ENCODE results near the gene MCRIP2.

The MCRIP2 gene

DNA sequence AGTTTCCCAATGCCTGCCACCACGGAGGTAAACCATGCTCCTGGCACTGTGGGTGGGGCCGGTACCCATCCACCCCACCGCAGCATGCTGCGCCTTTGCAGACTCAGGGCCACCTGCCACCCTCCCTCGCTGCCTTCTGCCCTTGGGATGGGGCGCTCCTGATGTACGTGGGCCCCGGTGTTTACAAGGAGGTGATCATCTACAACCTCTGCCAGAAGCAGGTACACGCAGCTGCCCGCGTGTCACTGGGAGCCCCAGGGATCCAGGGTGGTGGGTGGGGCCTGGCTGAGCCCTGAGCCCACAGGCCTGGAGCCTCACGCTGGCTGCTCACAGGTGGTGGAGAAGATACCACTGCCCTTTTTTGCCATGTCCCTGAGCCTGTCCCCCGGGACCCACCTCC lies 24.9 kb downstream of the MCRIP2 start:
- Histone ChIP-seq H3K36me3 (ENCODE audit: control insufficient read depth, insufficient read depth, low read length) (peaks cover 29% of the 10 kb centered on the region), H3K9me3 (ENCODE audit: control insufficient read depth, low read length) (no peaks in the 10 kb centered on the region), H3K4me3 (ENCODE audit: extremely low read depth, insufficient read depth, low read length, poor library complexity, severe bottlenecking) (no peak overlapping the region), H3K4me1 (ENCODE audit: control insufficient read depth, insufficient read depth, low read length, poor library complexity, severe bottlenecking) (peaks cover 7% of the 10 kb centered on the region), H3K27ac (ENCODE audit: low read depth, low read length, severe bottlenecking) (no peak overlapping the region)
- WGBS, 2 experiments (ENCODE audit: insufficient coverage in 2 of 2): 89 to 90% methylated on average over 13 of the region's 13 CpGs

DNA sequence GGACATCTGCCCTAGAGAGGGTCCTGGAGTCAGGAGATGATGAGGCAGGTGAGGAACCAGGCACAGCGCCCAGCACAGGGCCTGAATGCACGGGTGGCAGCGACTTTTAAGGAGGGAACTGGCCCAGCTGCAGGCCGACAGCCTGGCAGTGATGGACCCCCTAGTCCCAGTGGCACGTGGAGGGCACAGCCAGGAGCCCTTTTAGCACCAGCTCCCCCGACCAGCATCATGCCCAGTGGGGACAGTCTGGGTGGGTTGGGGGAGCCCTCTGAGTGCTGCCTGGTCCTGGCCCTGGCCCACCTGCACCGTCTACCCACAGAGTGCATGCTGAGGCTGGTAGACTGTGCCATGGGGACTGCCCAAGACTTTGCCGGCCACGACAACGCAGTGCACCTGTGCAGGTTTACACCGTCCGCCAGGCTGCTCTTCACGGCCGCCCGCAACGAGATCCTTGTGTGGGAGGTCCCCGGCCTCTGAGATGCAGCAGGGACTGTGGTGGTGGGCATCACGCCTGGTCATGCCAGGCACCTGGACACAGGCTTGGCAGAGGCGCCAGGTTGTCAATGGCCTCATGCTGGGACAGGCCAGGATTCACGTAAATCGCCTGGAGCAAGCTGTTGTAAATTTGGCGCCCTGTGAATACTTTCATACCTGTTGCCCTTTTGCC lies 25.6 kb downstream of the MCRIP2 start:
- 91 to 94% methylated on average over 20 to 21 of the region's 22 CpGs for WGBS, 2 experiments (ENCODE audit: insufficient coverage in 2 of 2)
- no peak overlapping the region for H3K27ac ChIP-seq (ENCODE audit: low read depth, low read length, severe bottlenecking)
- H3K4me1 ChIP-seq (ENCODE audit: control insufficient read depth, insufficient read depth, low read length, poor library complexity, severe bottlenecking): peaks cover 7% of the 10 kb centered on the region
- no peaks in the 10 kb centered on the region for H3K9me3 ChIP-seq (ENCODE audit: control insufficient read depth, low read length)
- H3K4me3 ChIP-seq (ENCODE audit: extremely low read depth, insufficient read depth, low read length, poor library complexity, severe bottlenecking): no peak overlapping the region
- H3K36me3 ChIP-seq (ENCODE audit: control insufficient read depth, insufficient read depth, low read length): peaks cover 35% of the 10 kb centered on the region

DNA sequence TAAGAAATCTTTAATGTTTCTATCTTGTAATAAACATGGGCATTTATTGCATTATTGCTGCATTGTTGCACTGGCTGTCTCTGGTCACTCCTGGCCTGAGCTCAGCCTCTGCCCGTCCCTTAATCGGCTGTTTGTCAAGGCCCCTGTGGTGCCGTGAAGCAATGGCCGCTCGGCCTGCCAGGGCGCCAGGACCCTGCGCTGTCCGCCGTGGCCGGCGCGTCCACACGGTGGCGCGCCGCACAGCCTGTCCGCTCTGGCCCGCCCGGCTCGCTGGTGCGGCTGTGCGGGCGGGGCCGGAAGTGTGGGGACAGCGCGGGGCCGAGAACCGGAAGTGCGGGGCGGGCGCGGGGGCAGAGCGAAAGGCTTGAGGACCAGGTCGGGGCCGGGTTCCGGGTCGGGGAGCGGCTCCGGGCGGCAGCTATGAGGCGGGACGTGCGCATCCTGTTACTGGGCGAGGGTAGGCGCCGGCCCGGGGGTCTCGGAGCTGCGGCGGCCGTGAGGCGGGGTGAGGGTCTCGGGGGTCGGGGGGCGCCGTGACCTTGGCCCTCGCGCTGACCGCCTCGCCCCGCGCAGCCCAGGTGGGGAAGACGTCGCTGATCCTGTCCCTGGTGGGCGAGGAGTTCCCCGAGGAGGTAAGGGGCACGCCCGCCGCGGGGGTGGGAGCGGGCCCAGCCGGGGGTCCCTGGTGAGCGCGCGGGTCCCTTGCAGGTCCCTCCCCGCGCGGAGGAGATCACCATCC lies 26.3 kb downstream of the MCRIP2 start, which contains the start of gene RHOT2:
Gene RHOT2, plus strand, starts transcription at position 353 of the 739 bp plus-strand sequence. Its CDS starts 68 bp downstream, at position 421.
- WGBS, 2 experiments (ENCODE audit: insufficient coverage in 2 of 2): 0 to 2% methylated on average over 43 to 66 of the region's 78 CpGs
- peaks cover 7% of the 10 kb centered on the region for H3K4me1 ChIP-seq (ENCODE audit: control insufficient read depth, insufficient read depth, low read length, poor library complexity, severe bottlenecking)
- H3K27ac ChIP-seq (ENCODE audit: low read depth, low read length, severe bottlenecking): no peak within 1 kb of the TSS

DNA sequence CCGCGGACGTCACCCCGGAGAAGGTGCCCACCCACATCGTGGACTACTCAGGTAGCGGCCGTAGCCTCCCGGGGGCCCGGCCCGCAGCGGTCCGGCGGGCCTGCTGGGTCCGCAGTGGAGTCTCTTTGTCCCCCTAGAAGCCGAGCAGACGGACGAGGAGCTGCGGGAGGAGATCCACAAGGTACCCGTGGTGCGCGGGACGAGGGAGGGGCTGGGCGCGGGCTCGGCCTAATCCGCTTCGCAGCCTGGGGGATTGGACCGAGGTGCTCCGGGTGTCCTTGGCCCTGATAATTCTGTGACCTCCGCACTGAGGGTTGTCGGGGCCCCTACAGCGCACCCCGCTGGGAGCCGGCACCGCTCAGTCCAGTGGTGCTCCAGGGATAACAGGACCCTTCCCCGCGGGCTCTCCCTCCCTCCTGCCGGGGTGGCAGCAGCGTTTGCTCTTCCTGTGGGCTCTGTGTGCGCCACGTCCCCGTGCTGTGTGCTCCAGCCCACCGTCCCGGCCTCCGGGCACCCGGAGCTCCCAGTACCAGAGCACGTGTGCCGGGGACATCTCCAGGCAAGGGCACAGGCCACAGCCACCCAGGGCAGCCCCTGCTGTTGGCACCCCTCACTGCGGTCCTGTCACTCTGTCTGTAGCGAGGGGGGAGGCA lies 27.0 kb downstream of the MCRIP2 start:
- Histone ChIP-seq H3K4me1 (ENCODE audit: control insufficient read depth, insufficient read depth, low read length, poor library complexity, severe bottlenecking) (peaks cover 7% of the 10 kb centered on the region), H3K9me3 (ENCODE audit: control insufficient read depth, low read length) (no peaks in the 10 kb centered on the region), H3K36me3 (ENCODE audit: control insufficient read depth, insufficient read depth, low read length) (peaks cover 43% of the 10 kb centered on the region), H3K4me3 (ENCODE audit: extremely low read depth, insufficient read depth, low read length, poor library complexity, severe bottlenecking) (peak overlapping the region; percentile 80), H3K27ac (ENCODE audit: low read depth, low read length, severe bottlenecking) (no peak overlapping the region)
- 16% methylated on average over 47 to 50 of the region's 50 CpGs for WGBS, 2 experiments (ENCODE audit: insufficient coverage in 2 of 2)

More for the DNA sequence above, 26.3 kb downstream of the MCRIP2 start, which contains the start of gene RHOT2:
- H3K4me3 ChIP-seq (ENCODE audit: extremely low read depth, insufficient read depth, low read length, poor library complexity, severe bottlenecking): peak within 1 kb of the TSS; percentile 80
- H3K9me3 ChIP-seq (ENCODE audit: control insufficient read depth, low read length): no peaks in the 10 kb centered on the region
- H3K36me3 ChIP-seq (ENCODE audit: control insufficient read depth, insufficient read depth, low read length): peaks cover 36% of the 10 kb centered on the region

DNA sequence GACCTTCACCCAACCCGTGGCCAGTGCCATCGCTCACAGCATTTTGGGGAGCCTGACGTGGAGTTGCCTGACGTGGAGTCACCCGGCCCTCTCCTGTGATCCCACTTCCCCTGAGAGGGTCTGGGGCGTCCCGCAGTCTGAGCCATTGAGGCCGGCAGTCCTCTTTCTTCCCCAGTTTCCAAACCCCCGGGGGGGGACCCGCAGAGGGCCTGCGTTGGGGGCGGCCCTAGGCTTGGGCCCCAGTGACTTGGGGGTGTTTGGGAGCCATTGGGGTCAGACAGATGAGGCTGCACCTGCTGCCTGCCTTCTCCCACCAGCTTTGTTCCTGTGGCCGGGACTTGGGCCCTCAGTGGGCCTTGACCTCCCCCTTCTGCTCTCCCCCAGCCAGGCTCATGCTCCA lies 28.0 kb downstream of the MCRIP2 start:
- peaks cover 9% of the 10 kb centered on the region for H3K4me1 ChIP-seq (ENCODE audit: control insufficient read depth, insufficient read depth, low read length, poor library complexity, severe bottlenecking)
- no peak overlapping the region for H3K27ac ChIP-seq (ENCODE audit: low read depth, low read length, severe bottlenecking)
- 96 to 99% methylated on average over 11 to 12 of the region's 13 CpGs for WGBS, 2 experiments (ENCODE audit: insufficient coverage in 2 of 2)
- H3K9me3 ChIP-seq (ENCODE audit: control insufficient read depth, low read length): no peaks in the 10 kb centered on the region
- H3K4me3 ChIP-seq (ENCODE audit: extremely low read depth, insufficient read depth, low read length, poor library complexity, severe bottlenecking): no peak overlapping the region
- peaks cover 49% of the 10 kb centered on the region for H3K36me3 ChIP-seq (ENCODE audit: control insufficient read depth, insufficient read depth, low read length)

DNA sequence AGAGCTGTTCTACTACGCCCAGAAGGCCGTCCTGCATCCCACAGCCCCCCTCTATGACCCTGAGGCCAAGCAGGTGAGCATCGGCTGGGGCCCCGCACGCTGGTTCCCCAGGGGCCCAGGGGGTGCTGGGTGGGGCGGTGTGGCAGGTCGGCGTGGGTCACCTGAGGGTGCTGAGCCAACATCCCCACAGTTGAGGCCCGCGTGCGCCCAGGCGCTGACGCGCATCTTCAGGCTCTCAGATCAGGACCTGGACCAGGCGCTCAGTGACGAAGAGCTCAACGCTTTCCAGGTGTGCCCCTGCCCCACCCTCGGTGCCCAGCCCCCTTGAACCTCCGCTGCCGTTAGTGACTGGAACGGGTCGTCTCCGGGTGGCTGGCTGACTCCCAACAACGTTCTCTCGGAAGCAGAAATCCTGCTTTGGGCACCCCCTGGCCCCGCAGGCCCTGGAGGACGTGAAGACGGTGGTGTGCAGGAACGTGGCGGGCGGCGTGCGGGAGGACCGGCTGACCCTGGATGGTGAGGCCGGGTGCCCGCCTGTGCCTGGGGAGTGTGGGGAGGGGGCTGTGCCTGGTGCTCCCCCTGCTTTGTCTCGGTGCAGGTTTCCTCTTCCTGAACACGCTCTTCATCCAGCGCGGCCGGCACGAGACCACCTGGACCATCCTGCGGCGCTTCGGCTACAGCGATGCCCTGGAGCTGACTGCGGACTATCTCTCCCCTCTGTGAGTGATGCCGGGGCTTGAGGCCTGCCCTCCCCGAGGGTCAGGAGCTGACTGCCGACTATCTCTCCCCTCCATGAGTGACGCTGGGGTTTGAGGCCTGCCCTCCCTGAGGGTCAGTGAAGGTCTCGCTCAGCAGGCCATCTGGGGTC lies 29.1 kb downstream of the MCRIP2 start:
- H3K9me3 ChIP-seq (ENCODE audit: control insufficient read depth, low read length): no peaks in the 10 kb centered on the region
- peaks cover 17% of the 10 kb centered on the region for H3K4me1 ChIP-seq (ENCODE audit: control insufficient read depth, insufficient read depth, low read length, poor library complexity, severe bottlenecking)
- WGBS, 2 experiments (ENCODE audit: insufficient coverage in 2 of 2): 97 to 98% methylated on average over 41 to 51 of the region's 52 CpGs
- peaks cover 49% of the 10 kb centered on the region for H3K36me3 ChIP-seq (ENCODE audit: control insufficient read depth, insufficient read depth, low read length)
- no peak overlapping the region for H3K4me3 ChIP-seq (ENCODE audit: extremely low read depth, insufficient read depth, low read length, poor library complexity, severe bottlenecking)
- H3K27ac ChIP-seq (ENCODE audit: low read depth, low read length, severe bottlenecking): no peak overlapping the region

DNA sequence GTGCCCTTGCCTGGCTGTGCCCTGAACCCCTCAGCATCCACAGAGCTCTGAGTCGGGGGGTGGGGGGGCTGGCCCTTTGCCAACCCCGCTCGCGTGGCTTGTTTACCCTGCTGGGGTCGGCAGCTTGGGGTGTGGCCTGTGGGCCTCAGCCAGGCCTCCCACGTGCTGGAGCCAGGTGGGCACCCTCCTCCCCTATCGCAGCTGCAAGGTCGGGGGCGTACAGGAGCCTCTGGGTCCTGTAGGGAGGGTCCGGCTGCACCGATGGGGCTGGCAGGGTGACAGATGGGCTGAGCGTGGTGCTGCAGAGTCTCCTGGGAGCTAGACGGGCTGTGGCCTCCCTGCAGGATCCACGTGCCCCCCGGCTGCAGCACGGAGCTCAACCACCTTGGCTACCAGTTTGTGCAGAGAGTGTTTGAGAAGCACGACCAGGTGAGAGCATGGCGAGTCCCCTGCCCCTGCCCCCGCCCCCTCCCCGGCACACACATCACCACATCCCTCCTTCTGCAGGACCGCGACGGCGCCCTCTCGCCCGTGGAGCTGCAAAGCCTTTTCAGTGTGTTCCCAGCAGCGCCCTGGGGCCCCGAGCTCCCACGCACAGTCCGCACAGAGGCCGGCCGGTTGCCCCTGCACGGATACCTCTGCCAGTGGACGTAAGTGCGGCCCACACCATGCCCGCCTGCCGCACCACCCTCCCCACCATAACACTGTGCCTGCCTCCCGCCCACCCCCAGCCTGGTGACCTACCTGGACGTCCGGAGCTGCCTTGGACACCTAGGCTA lies 29.9 kb downstream of the MCRIP2 start:
- no peak overlapping the region for H3K27ac ChIP-seq (ENCODE audit: low read depth, low read length, severe bottlenecking)
- WGBS, 2 experiments (ENCODE audit: insufficient coverage in 2 of 2): 93 to 99% methylated on average over 30 to 34 of the region's 40 CpGs
- H3K36me3 ChIP-seq (ENCODE audit: control insufficient read depth, insufficient read depth, low read length): peaks cover 49% of the 10 kb centered on the region
- H3K9me3 ChIP-seq (ENCODE audit: control insufficient read depth, low read length): no peaks in the 10 kb centered on the region
- H3K4me1 ChIP-seq (ENCODE audit: control insufficient read depth, insufficient read depth, low read length, poor library complexity, severe bottlenecking): peaks cover 17% of the 10 kb centered on the region
- H3K4me3 ChIP-seq (ENCODE audit: extremely low read depth, insufficient read depth, low read length, poor library complexity, severe bottlenecking): no peak overlapping the region

DNA sequence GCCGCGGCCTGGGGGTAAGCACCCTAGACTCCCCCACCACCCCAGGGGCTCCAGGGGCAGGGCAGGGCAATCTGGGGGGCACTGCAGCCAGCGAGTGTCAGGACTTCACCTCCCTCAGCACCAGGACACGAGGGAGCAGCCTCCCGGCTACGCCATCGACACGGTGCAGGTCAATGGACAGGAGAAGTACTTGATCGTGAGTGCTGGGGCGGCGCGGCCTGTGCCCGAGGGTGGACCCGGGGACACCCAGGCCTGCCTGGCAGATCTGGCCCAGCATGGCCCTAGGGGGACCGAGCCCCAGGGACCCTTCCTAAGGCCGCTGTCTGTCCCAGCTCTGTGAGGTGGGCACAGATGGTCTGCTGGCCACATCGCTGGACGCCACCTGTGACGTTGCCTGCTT lies 30.7 kb downstream of the MCRIP2 start:
- Histone ChIP-seq H3K36me3 (ENCODE audit: control insufficient read depth, insufficient read depth, low read length) (peaks cover 49% of the 10 kb centered on the region), H3K27ac (ENCODE audit: low read depth, low read length, severe bottlenecking) (no peak overlapping the region), H3K4me1 (ENCODE audit: control insufficient read depth, insufficient read depth, low read length, poor library complexity, severe bottlenecking) (peaks cover 17% of the 10 kb centered on the region), H3K9me3 (ENCODE audit: control insufficient read depth, low read length) (no peaks in the 10 kb centered on the region), H3K4me3 (ENCODE audit: extremely low read depth, insufficient read depth, low read length, poor library complexity, severe bottlenecking) (no peak overlapping the region)
- WGBS, 2 experiments (ENCODE audit: insufficient coverage in 2 of 2): 97 to 98% methylated on average over 17 to 19 of the region's 19 CpGs

DNA sequence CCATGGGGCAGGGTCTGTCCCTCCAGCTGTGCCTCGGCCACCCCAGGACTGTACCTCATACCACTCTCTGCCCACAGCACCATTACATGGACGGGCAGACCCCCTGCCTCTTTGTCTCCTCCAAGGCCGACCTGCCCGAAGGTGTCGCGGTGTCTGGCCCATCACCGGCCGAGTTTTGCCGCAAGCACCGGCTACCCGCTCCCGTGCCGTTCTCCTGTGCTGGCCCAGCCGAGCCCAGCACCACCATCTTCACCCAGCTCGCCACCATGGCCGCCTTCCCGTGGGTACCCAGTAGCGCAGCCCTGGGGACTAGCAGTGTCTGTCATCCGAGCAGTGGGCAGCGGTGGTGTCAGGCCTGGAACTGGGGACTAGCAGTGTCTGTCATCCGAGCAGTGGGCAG lies 31.2 kb downstream of the MCRIP2 start:
- H3K27ac ChIP-seq (ENCODE audit: low read depth, low read length, severe bottlenecking): no peak overlapping the region
- H3K4me1 ChIP-seq (ENCODE audit: control insufficient read depth, insufficient read depth, low read length, poor library complexity, severe bottlenecking): peaks cover 17% of the 10 kb centered on the region
- H3K9me3 ChIP-seq (ENCODE audit: control insufficient read depth, low read length): no peaks in the 10 kb centered on the region
- 98 to 100% methylated on average over 20 to 21 of the region's 21 CpGs for WGBS, 2 experiments (ENCODE audit: insufficient coverage in 2 of 2)
- peaks cover 49% of the 10 kb centered on the region for H3K36me3 ChIP-seq (ENCODE audit: control insufficient read depth, insufficient read depth, low read length)
- H3K4me3 ChIP-seq (ENCODE audit: extremely low read depth, insufficient read depth, low read length, poor library complexity, severe bottlenecking): no peak overlapping the region

Measured in mesodermal cell (in vitro differentiated cells).